Measurements from ENCODE around the gene GREB1.

GREB1 gene

GRCh38 chr2:11539317-11540147, 5.7 kb downstream of the GREB1 start:
- no peak for DNase-seq

- DNase-seq, result no peak
These were observed 6.5 kb downstream of the GREB1 start for GRCh38 chr2:11540148-11540995.

GRCh38 chr2:11540996-11541692, 7.3 kb downstream of the GREB1 start:
- DNase-seq, result no peak

DNA sequence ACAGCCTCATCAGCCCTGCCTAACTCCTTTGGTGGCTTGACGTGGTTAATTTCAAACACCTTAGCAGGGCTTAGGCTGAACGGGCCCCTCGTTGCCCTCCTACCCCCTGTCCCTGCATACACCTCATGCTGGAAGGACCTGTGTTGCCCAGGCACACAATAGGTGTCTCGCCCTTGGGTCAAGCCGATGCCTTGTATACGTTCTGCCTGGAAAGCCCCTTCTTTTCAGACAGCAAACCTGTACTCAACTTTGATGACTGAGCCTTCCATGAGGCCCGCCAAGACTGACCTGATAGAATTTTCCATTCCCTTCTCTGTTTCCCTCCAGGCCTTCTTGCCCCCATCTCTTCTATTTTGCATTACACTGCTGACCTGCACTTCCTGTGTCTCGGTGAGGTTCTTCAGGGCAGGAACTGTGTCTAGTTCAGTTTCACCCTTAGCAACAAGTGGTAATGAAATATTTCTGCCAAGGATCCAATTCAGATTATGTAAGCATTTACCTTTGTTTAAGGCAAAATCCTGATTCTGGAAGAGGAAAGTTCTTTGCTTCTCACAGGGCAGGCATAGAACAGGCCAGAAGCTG, 7.9 kb downstream of the GREB1 start:
- no peak for DNase-seq

GRCh38 chr2:11542275-11542819, 8.5 kb downstream of the GREB1 start:
- DNase-seq, result no peak

- no peak for DNase-seq
These were observed 9.7 kb downstream of the GREB1 start for GRCh38 chr2:11543337-11544216.

DNA sequence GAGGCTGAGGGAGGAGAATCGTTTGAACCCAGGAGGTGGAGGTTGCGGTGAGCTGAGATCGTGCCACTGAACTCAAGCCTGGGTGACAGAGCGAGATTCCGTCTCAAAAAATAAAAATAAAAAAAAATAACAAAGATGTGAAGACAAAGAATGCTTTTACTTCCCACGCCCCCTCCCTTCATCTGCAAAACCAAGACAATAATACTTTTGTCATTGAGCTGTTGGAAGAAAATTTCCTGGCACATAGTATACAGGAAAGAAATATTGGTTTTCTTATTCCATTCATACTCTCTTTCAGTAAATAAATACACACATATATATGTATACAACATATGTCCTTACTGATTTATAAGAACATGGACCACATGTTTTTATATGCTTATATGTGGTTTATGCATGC, 12.2 kb downstream of the GREB1 start:
- DNase-seq, result no peak

- no peak for DNase-seq
These were observed 14.2 kb downstream of the GREB1 start for GRCh38 chr2:11547912-11548497.

DNA sequence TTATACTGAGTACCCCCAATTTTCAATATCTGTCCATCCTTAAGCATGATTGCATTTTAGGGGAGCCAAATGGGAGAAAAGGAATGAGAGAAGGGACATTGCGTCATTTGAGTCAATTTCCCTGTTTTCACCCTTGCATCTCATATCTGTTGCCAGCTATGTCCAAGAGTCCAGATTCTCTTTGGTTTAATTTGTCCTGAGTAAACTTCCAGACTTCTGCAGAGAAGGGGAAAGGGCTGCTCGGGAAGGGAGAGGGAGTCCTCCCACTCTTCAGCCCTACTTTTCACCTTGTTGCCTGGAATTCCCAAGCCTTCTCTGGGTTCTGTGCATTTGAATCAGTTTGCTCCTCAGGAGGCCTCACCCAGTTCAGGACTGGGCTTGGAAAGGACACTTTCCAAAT, 16.5 kb downstream of the GREB1 start:
- no peak for DNase-seq

GRCh38 chr2:11550901-11551568, 17.2 kb downstream of the GREB1 start:
- DNase-seq, result no peak

DNA sequence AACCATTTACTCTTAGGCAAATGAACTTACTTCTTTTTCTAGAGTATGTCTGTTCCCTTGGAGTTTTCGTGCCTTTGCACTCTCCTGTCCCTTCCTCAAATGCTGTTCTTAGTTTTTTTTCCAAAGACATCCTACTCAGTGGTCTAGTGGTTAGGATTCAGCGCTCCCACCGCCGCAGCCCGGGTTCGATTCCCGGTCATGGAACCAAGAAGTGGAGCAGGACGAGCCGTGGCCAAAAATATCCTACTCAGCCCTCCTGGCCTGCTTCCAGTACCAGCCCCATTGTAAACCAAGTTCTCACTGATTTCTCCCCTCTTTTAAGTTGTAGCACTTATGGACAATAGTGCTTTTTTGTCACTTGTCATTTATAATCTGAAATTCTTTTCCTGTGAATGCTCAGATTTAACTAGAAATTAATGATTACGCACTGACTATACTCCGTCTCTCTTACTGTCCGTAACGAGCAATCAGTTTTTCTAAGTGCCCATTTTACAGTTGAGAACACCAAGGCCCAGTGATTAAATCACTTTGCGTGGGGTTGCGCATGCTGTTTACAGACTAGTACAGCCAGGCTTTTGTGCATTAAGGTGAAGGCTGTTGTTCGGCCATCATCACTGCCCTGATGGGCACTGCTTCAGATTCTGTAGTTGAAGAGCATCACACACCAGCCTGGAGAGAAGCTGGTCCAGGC, 17.9 kb downstream of the GREB1 start:
- DNase-seq, result no peak

- DNase-seq, result no peak
These were observed 18.4 kb downstream of the GREB1 start for GRCh38 chr2:11552260-11552638.

- no peak for DNase-seq
These were observed 20.0 kb downstream of the GREB1 start for GRCh38 chr2:11553661-11554398.

DNA sequence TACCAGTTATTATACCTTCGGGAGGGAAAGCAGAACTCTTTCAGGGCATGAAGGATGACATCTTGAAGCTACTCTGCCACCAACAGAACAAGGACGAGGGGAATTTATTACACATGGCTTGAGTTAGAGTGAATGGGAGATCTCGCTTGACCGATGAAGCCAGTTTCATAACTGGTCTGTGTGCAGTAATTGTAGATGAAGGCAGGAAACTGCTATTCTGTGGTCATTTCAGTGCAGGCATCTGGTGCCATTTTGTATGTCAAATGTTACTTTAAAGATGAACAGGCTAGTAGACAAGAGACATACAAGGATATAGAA, 20.5 kb downstream of the GREB1 start:
- DNase-seq, result no peak

DNA sequence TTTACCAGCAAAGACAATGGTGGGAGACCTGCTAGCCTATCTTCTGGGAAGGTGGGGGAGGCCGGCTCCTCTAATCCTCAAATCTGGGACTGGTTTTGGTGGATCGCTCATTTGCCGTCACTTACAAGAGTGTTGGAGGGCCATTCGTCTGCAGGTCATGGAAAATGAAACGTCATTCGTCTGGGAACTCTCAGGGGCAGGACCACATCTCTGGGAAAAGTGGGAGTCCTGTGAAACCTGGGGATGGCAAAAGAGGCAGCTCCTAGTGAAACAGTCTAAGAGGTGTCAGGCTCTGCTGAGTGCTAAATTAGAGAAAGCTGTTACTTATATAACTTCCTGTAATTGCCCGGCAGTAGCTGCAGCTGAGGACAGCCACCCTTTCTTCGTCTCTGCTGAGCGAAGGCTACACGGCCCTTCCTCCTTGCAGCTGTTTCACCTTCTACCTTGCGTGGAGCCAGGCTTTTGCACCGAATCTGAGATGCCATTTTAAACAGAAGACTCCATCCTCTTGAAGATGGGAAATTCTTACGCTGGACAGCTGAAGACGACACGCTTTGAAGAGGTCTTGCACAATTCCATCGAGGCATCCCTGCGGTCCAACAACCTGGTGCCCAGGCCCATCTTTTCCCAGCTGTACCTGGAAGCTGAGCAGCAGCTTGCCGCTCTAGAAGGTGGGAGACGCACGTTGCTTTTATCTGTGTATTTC, 22.4 kb downstream of the GREB1 start:
- DNase-seq, result no peak

- DNase-seq, result no peak
These were observed 24.5 kb downstream of the GREB1 start for GRCh38 chr2:11558214-11558886.

GRCh38 chr2:11559066-11559785, 25.4 kb downstream of the GREB1 start:
- no peak for DNase-seq

- DNase-seq, result no peak
These were observed 25.9 kb downstream of the GREB1 start for GRCh38 chr2:11559786-11560155.
